Dermis microvascular lymphatic vessel endothelial cell (primary cell): ENCODE measurements around the gene PIGA. TPM values are rescaled to one million over a fixed set of nuclear protein-coding genes. Genes with fewer than 3 reads are reported as not detected.

Source experiments
- DNase-seq, 2 donors: peaks; one replicate each; pipeline versions ENCODE4 v3.0.0 to v3.0.0-alpha.2; 2010; ENCODE audit warnings: low read depth in 2 of 2
- total RNA-seq: library from RNA; depleted of rRNA; stranded (reverse); fragments of >200 nt; gene quantifications from 2 replicates; pipeline ENCODE4 v1.2.1, GENCODE V29; 2014

Gene PIGA
- total RNA-seq = 7.6 and 8.2 TPM in 2 replicates

GRCh38 chrX:15335135-15336022 lies at the start of gene PIGA:
TSS of gene PIGA (minus strand) at chrX:15335523. CDS start at chrX:15331930, 3,593 bp downstream.
- DNase-seq = peak; percentile 94 to 97

- no peak for DNase-seq
These were observed 49.0 kb upstream of the PIGA start, which contains the start of gene VEGFD for GRCh38 chrX:15384304-15384703. TSS of gene VEGFD (minus strand) at chrX:15384413. CDS start at chrX:15383946, 467 bp downstream.

GRCh38 chrX:15382813-15383212 lies 47.5 kb upstream of the PIGA start:
- DNase-seq = no peak

- no peak for DNase-seq
These were observed 41.6 kb upstream of the PIGA start for GRCh38 chrX:15376956-15377355.

GRCh38 chrX:15373976-15374375 lies 38.7 kb upstream of the PIGA start:
- no peak for DNase-seq

GRCh38 chrX:15366506-15367352 lies 31.4 kb upstream of the PIGA start:
- DNase-seq = peak in 1 of 2 donors; percentile 0

GRCh38 chrX:15359701-15360100 lies 24.4 kb upstream of the PIGA start:
- no peak for DNase-seq

GRCh38 chrX:15358533-15358932 lies 23.2 kb upstream of the PIGA start:
- no peak for DNase-seq

GRCh38 chrX:15356444-15356843 lies 21.1 kb upstream of the PIGA start:
- no peak for DNase-seq

- no peak for DNase-seq
These were observed 15.1 kb upstream of the PIGA start for GRCh38 chrX:15350329-15350996.

- peak; percentile 64 to 67 for DNase-seq
These were observed 13.7 kb upstream of the PIGA start for GRCh38 chrX:15349046-15349445.

GRCh38 chrX:15345976-15346375 lies 10.7 kb upstream of the PIGA start:
- DNase-seq = no peak

GRCh38 chrX:15344106-15344505 lies 8.8 kb upstream of the PIGA start:
- DNase-seq = no peak

GRCh38 chrX:15343075-15343476 lies 7.8 kb upstream of the PIGA start:
- no peak for DNase-seq

- no peak for DNase-seq
These were observed 5.5 kb upstream of the PIGA start for GRCh38 chrX:15340867-15341266.

- DNase-seq = peak; percentile 43 to 72
These were observed 695 bp upstream of the PIGA start for GRCh38 chrX:15336023-15336413.

GRCh38 chrX:15334561-15334960 lies 762 bp downstream of the PIGA start:
- peak in 1 of 2 donors; percentile 47 for DNase-seq

GRCh38 chrX:15328821-15329220 lies 6.5 kb downstream of the PIGA start:
- no peak for DNase-seq

- no peak for DNase-seq
These were observed 7.2 kb downstream of the PIGA start for GRCh38 chrX:15328131-15328530.

- no peak for DNase-seq
These were observed 12.9 kb downstream of the PIGA start for GRCh38 chrX:15322472-15322871.

- DNase-seq = no peak
These were observed 13.3 kb downstream of the PIGA start for GRCh38 chrX:15322072-15322471.

GRCh38 chrX:15321447-15321846 lies 13.9 kb downstream of the PIGA start:
- DNase-seq = no peak
